Transverse colon (tissue), 4 donors: ENCODE results near the gene TUBG2. TPM values are rescaled to one million over a fixed set of nuclear protein-coding genes. Genes with fewer than 3 reads are reported as not detected.
A peak's percentile ranks its signal among the peaks of the same experiment; 100 is the strongest.
"Not testable (repeated sequence)": the region's sequence is repeated elsewhere in the genome, so short reads cannot be mapped to it uniquely, and the experiment has no call there.

Experiments used
- DNase-seq: peaks from one replicate; pipeline ENCODE4 v3.0.0-alpha.2; 2019
- H3K27ac ChIP-seq, 4 donors: fragments of 200-600 bp; sonication (generic); 2 replicates each; pipeline ENCODE4 v1.5.1; 2016 to 2018; ENCODE audit warnings: inconsistent platforms in 4 of 4
- H3K27me3 ChIP-seq: fragments of 200-600 bp; sonication (generic); 2 replicates; pipeline ENCODE4 v1.5.1; 2017; ENCODE audit warnings: inconsistent platforms
- H3K36me3 ChIP-seq, 4 donors: fragments of 200-600 bp; sonication (generic); 2 replicates each; pipeline ENCODE4 v1.5.1; 2017 to 2019; ENCODE audit warnings: inconsistent platforms in 4 of 4
- H3K4me1 ChIP-seq, 4 donors: fragments of 200-600 bp; sonication (generic); 2 replicates each; pipeline ENCODE4 v1.5.1; 2017 to 2020; ENCODE audit warnings: inconsistent platforms in 4 of 4
- H3K4me3 ChIP-seq, 4 donors: fragments of 200-600 bp; sonication (generic); 1 replicate in 1 of 4; 2 replicates in 3 of 4; pipeline versions ENCODE4 v1.5.1 to v1.6.1; 2017 to 2019; ENCODE audit warnings: inconsistent platforms in 4 of 4
- H3K9me3 ChIP-seq, 2 donors: fragments of 200-600 bp; sonication (generic); 2 replicates each; pipeline ENCODE4 v1.5.1; 2017 to 2019; ENCODE audit warnings: inconsistent platforms in 2 of 2
- CTCF ChIP-seq, 5 experiments: fragments of 200-600 bp in 3 of 5; fragments of 450-650 bp in 2 of 5; sonication (generic) in 3 of 5; IDR thresholded peaks; 1 replicate in 2 of 5; 2 replicates in 3 of 5; pipeline ENCODE4 v1.5.1; 2016 to 2017; ENCODE audit warnings: antibody characterized with exemption in 5 of 5, inconsistent platforms in 3 of 5, mild to moderate bottlenecking in 2 of 5, moderate library complexity in 1 of 5
- EP300 ChIP-seq: sonication (generic); formaldehyde crosslinking; IDR thresholded peaks from one replicate; pipeline ENCODE4 v1.6.1; 2017; ENCODE audit warnings: antibody characterized with exemption, low read depth
- POLR2A ChIP-seq: fragments of 450-650 bp; IDR thresholded peaks from one replicate; pipeline ENCODE4 v1.6.1; 2016; ENCODE audit warnings: antibody characterized with exemption, mild to moderate bottlenecking, moderate library complexity
- POLR2AphosphoS5 ChIP-seq, 3 donors: sonication (generic); formaldehyde crosslinking; IDR thresholded peaks; one replicate each; pipeline ENCODE4 v1.6.1; 2016; ENCODE audit warnings: antibody characterized with exemption in 3 of 3
- WGBS, 2 donors: methylation state at CpG; one replicate each; pipeline ENCODE4 v1.1.5; 2018; ENCODE audit warnings: low coverage in 1 of 2; 5-methylcytosine and 5-hydroxymethylcytosine counted together
- in situ Hi-C, 4 donors: fragments of 200-750 bp; cut with MboI; loops; one replicate each; pipeline versions ENCODE4 v1.15.0 to v1.15.1; 2017; ENCODE audit warnings: low sequenced_read_pairs in 3 of 4, low pct_ligation_motif_present in 1 of 4, low pct_unique_long_range_greater_than_20kb in 1 of 4
- intact Hi-C: fragments of 100-400 bp; cut with DNase I; formaldehyde crosslinking; loops from one replicate; pipeline ENCODE4 v1.15.1; 2023; ENCODE audit warnings: low total_unique reads
- total RNA-seq, 4 donors: library from RNA; depleted of rRNA; stranded (reverse); fragments of >200 nt; gene quantifications; one replicate each; pipeline ENCODE4 v1.1.0, GENCODE V29; 2016

The TUBG2 gene
- 10 to 100 TPM in 3 of 4 donors, 1 to 10 TPM in 1; 9.6 to 53.1 (median 26.7) TPM for total RNA-seq

DNA sequence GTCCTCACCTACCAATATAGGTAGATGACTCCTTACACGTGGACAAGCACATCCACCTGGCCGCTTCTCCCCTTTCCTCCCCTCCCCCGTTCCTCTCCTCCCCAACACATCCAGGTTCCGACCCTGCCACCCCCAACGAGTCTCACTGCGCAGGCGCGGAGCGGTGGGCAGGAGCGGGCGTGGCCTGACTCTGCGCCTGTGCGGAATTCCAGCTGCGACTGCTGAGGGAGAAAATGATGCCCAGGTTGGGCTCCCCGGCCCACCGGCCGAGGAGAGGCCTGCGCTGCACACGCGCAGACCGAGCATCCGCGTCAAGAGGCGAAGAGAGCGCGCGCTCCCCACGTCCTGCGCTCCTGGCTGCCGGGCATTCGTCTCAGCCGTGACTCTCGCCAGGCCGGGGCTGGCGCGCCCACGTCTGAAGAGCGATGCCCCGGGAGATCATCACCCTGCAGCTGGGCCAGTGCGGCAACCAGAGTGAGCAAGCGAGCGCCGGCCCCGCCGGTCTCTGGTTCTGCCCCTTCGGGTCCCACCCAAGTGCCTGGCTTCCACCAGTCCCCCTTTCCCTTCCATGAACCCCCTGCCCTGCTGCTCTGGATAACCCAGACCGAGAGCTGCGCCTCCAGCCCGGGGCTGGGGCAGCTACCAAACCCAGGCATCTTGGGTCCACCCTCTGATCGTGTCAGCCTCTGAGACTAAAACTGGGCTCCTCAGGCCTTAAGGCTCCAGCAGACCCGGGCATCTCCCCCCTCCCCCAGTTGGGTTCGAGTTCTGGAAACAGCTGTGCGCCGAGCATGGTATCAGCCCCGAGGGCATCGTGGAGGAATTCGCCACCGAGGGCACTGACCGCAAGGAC is at the start of gene TUBG2:
TUBG2 (plus strand) TSS at position 206 of the 853 bp plus-strand sequence; CDS start at position 426, 220 bp downstream.
- in situ Hi-C loops = no loop called here
- TF ChIP-seq POLR2A (peak; percentile 53), EP300 (no peak), POLR2AphosphoS5 (IDR thresholded peaks at IDR 0.05) (peak; percentile 65 to 78 (median 69)), CTCF (IDR thresholded peaks at IDR 0.05) (no peak)
- peak; percentile 88 for DNase-seq

DNA sequence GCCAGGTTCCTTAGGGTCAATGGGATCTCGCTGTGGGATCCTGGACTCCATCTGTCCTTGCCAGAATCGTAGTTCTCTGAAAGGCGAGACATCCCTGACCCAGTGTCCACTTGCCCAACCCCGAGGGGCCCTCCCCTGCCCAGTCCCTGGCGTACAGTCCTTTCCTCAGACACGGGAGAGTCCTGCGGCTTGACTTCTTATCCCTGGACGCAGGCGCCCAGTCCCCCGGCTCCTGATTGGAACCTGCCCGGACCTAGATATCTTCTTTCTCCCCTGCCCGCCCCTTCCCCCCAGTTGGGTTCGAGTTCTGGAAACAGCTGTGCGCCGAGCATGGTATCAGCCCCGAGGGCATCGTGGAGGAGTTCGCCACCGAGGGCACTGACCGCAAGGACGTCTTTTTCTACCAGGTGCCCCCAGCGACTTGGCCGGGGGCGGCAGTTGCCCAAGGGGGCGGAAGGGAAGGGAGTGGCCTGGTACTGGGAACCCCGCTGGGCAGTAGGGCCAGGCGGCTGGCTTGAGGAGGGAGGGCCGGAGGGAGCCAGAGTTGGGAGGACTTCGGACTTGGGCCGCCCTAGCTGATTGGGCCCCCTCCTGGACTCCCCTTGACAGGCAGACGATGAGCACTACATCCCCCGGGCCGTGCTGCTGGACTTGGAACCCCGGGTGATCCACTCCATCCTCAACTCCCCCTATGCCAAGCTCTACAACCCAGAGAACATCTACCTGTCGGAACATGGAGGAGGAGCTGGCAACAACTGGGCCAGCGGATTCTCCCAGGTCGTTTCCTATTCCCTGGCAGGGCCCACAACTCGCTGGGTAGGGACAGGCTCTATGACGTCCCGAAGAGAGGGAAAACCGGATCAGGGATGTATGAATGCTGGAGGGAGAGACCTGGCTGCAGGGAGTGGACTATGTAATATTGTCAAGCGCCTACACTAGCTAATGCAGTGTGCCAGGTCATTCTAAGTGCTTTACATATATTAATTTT is 49.0 kb upstream of the TUBG2 start:
- in situ Hi-C loops = loop anchor here in 1 of 4 donors (10.0 kb wide), 1 partner anchor 75 kb away; the partner anchor contains the start of genes CCR10 and CNTNAP1
- peak; percentile 16 for DNase-seq

More for the DNA sequence above, at the start of gene TUBG2:
- Histone ChIP-seq H3K9me3 (no peaks in the 10 kb centered on the region), H3K36me3 (no peaks in the 10 kb centered on the region), H3K4me3 (peak within 1 kb of the TSS; percentile 45 to 57 (median 51)), H3K27me3 (peaks cover 4% of the 10 kb centered on the region), H3K4me1 (peaks cover 0 to 30% (median 20%) of the 10 kb centered on the region in 4 donors), H3K27ac (peak within 1 kb of the TSS; percentile 70 to 88 (median 82))
- 0 to 2% methylated on average over 3 to 52 of the region's 59 CpGs for WGBS, 2 donors
- intact Hi-C loops = no loop called here

DNA sequence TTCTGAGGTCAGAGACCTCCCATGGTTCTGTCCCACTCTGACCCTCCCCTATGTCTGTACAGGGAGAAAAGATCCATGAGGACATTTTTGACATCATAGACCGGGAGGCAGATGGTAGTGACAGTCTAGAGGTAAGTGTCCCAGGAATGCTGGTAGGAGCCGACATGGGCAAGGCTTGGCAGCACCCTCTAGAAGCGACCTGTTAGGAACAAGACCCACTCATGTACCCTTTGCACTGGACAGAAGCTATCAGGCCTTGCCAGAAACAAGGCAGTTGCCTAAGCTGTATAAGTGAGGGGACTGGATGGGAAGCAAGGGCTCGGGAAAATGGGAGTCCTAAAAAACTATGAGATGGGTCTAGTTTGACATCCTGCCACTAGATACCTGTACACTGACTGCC is 47.1 kb upstream of the TUBG2 start:
- in situ Hi-C loops = no loop called here
- H3K36me3 ChIP-seq = peaks cover 0 to 20% (median 5%) of the 10 kb centered on the region in 4 donors
- H3K27me3 ChIP-seq = no peaks in the 10 kb centered on the region
- H3K27ac ChIP-seq = no peak overlapping the region
- intact Hi-C loops = no loop called here
- H3K4me3 ChIP-seq = no peak overlapping the region
- DNase-seq = no peak
- H3K4me1 ChIP-seq = peaks cover 12 to 25% (median 19%) of the 10 kb centered on the region in 4 donors
- WGBS, 2 donors = 100% methylated on average over 2 to 4 of the region's 4 CpGs
- H3K9me3 ChIP-seq = no peaks in the 10 kb centered on the region
- TF ChIP-seq CTCF (IDR thresholded peaks at IDR 0.05) = no peak
- TF ChIP-seq POLR2AphosphoS5 (IDR thresholded peaks at IDR 0.05) = no peak

More for the DNA sequence above, 49.0 kb upstream of the TUBG2 start:
- Histone ChIP-seq H3K36me3 (peaks cover 0 to 16% (median 5%) of the 10 kb centered on the region in 4 donors), H3K27ac (peak overlapping the region; percentile 90 to 97 (median 92)), H3K4me3 (peak overlapping the region; percentile 48 to 83 (median 68)), H3K4me1 (peaks cover 20 to 37% (median 31%) of the 10 kb centered on the region in 4 donors)
- H3K9me3 ChIP-seq, H3K27me3 ChIP-seq: not testable (repeated sequence)
- 10 to 18% methylated on average over 5 to 36 of the region's 42 CpGs for WGBS, 2 donors
- intact Hi-C loops = loop anchor here (10.0 kb wide), 1 partner anchor 75 kb away; the partner anchor contains the start of genes CCR10 and CNTNAP1

GRCh38 chr17:42613699-42614295 is 45.3 kb upstream of the TUBG2 start:
- H3K36me3 ChIP-seq = peaks cover 0 to 20% (median 5%) of the 10 kb centered on the region in 4 donors
- intact Hi-C loops = no loop called here
- WGBS, 2 donors = 84 to 96% methylated on average over 5 to 16 of the region's 17 CpGs
- no peak overlapping the region for H3K4me3 ChIP-seq
- no peak for TF ChIP-seq CTCF (IDR thresholded peaks at IDR 0.05)
- TF ChIP-seq POLR2A = no peak
- no peak for TF ChIP-seq EP300
- TF ChIP-seq POLR2AphosphoS5 (IDR thresholded peaks at IDR 0.05) = no peak
- no peaks in the 10 kb centered on the region for H3K27me3 ChIP-seq
- H3K9me3 ChIP-seq = no peaks in the 10 kb centered on the region
- no peak for DNase-seq
- no peak overlapping the region for H3K27ac ChIP-seq
- H3K4me1 ChIP-seq = peaks cover 4 to 18% (median 6%) of the 10 kb centered on the region in 4 donors
- in situ Hi-C loops = no loop called here
